SH-SY5Y (cell line): ENCODE measurements around the gene AGPAT3.

Source experiments
- GATA2 ChIP-seq: IDR thresholded peaks from 2 replicates; pipeline ENCODE4 v1.6.1; 2011; ENCODE audit warnings: mild to moderate bottlenecking, low read depth, low read length
- GATA3 ChIP-seq: IDR thresholded peaks from 2 replicates; pipeline ENCODE4 v1.6.1; 2011; ENCODE audit warnings: low read depth, mild to moderate bottlenecking, low read length, moderate library complexity

GRCh38 chr21:43836616-43837015 is 28.4 kb upstream of the AGPAT3 start:
- TF ChIP-seq GATA2: no peak
- no peak for TF ChIP-seq GATA3
